NB4 (cell line): ENCODE data around the gene TNFRSF8.

Experiments
- CTCF ChIP-seq: IDR thresholded peaks from one replicate; pipeline ENCODE4 v1.5.1; 2012; ENCODE audit warnings: low read depth, low read length
- POLR2A ChIP-seq: IDR thresholded peaks from 2 replicates; pipeline ENCODE4 v1.6.1; 2011; ENCODE audit warnings: mild to moderate bottlenecking; ENCODE audit not compliant: insufficient read length; ENCODE audit errors: extremely low read depth

GRCh38 chr1:12028957-12029511, 34.1 kb upstream of the TNFRSF8 start:
- no peak for TF ChIP-seq CTCF
- TF ChIP-seq POLR2A = no peak
